Transverse colon (tissue), 4 donors: ENCODE measurements around the gene ACTRT3. TPM values are rescaled to one million over a fixed set of nuclear protein-coding genes. Genes with fewer than 3 reads are reported as not detected.
A peak's percentile ranks its signal among the peaks of the same experiment; 100 is the strongest.

ENCODE experiments used
- DNase-seq: peaks from one replicate; pipeline ENCODE4 v3.0.0-alpha.2; 2019
- H3K27ac ChIP-seq, 4 donors: fragments of 200-600 bp; sonication (generic); 2 replicates each; pipeline ENCODE4 v1.5.1; 2016 to 2018; ENCODE audit warnings: inconsistent platforms in 4 of 4
- H3K27me3 ChIP-seq: fragments of 200-600 bp; sonication (generic); 2 replicates; pipeline ENCODE4 v1.5.1; 2017; ENCODE audit warnings: inconsistent platforms
- H3K36me3 ChIP-seq, 4 donors: fragments of 200-600 bp; sonication (generic); 2 replicates each; pipeline ENCODE4 v1.5.1; 2017 to 2019; ENCODE audit warnings: inconsistent platforms in 4 of 4
- H3K4me1 ChIP-seq, 4 donors: fragments of 200-600 bp; sonication (generic); 2 replicates each; pipeline ENCODE4 v1.5.1; 2017 to 2020; ENCODE audit warnings: inconsistent platforms in 4 of 4
- H3K4me3 ChIP-seq, 4 donors: fragments of 200-600 bp; sonication (generic); 1 replicate in 1 of 4; 2 replicates in 3 of 4; pipeline versions ENCODE4 v1.5.1 to v1.6.1; 2017 to 2019; ENCODE audit warnings: inconsistent platforms in 4 of 4
- H3K9me3 ChIP-seq, 2 donors: fragments of 200-600 bp; sonication (generic); 2 replicates each; pipeline ENCODE4 v1.5.1; 2017 to 2019; ENCODE audit warnings: inconsistent platforms in 2 of 2
- CTCF ChIP-seq, 5 experiments: fragments of 200-600 bp in 3 of 5; fragments of 450-650 bp in 2 of 5; sonication (generic) in 3 of 5; IDR thresholded peaks; 1 replicate in 2 of 5; 2 replicates in 3 of 5; pipeline ENCODE4 v1.5.1; 2016 to 2017; ENCODE audit warnings: antibody characterized with exemption in 5 of 5, inconsistent platforms in 3 of 5, mild to moderate bottlenecking in 2 of 5, moderate library complexity in 1 of 5
- EP300 ChIP-seq: sonication (generic); formaldehyde crosslinking; IDR thresholded peaks from one replicate; pipeline ENCODE4 v1.6.1; 2017; ENCODE audit warnings: antibody characterized with exemption, low read depth
- POLR2A ChIP-seq: fragments of 450-650 bp; IDR thresholded peaks from one replicate; pipeline ENCODE4 v1.6.1; 2016; ENCODE audit warnings: antibody characterized with exemption, mild to moderate bottlenecking, moderate library complexity
- POLR2AphosphoS5 ChIP-seq, 3 donors: sonication (generic); formaldehyde crosslinking; IDR thresholded peaks; one replicate each; pipeline ENCODE4 v1.6.1; 2016; ENCODE audit warnings: antibody characterized with exemption in 3 of 3
- WGBS, 2 donors: methylation state at CpG; one replicate each; pipeline ENCODE4 v1.1.5; 2018; ENCODE audit warnings: low coverage in 1 of 2; 5-methylcytosine and 5-hydroxymethylcytosine counted together
- in situ Hi-C, 4 donors: fragments of 200-750 bp; cut with MboI; loops; one replicate each; pipeline versions ENCODE4 v1.15.0 to v1.15.1; 2017; ENCODE audit warnings: low sequenced_read_pairs in 3 of 4, low pct_ligation_motif_present in 1 of 4, low pct_unique_long_range_greater_than_20kb in 1 of 4
- intact Hi-C: fragments of 100-400 bp; cut with DNase I; formaldehyde crosslinking; loops from one replicate; pipeline ENCODE4 v1.15.1; 2023; ENCODE audit warnings: low total_unique reads
- total RNA-seq, 4 donors: library from RNA; depleted of rRNA; stranded (reverse); fragments of >200 nt; gene quantifications; one replicate each; pipeline ENCODE4 v1.1.0, GENCODE V29; 2016

ACTRT3 gene
- total RNA-seq, 4 donors from 2014 or later: 0.96 to 2.1 TPM; not detected in 2

- DNase-seq: peak; percentile 67
These were observed 5.0 kb downstream of the ACTRT3 start for GRCh38 chr3:169764312-169764881.

GRCh38 chr3:169760479-169760878 is 8.9 kb downstream of the ACTRT3 start:
- in situ Hi-C loops: no loop called here

More at GRCh38 chr3:169764312-169764881, 5.0 kb downstream of the ACTRT3 start:
- H3K4me3 ChIP-seq: peak overlapping the region; percentile 51 to 84 (median 66)
- no peak for TF ChIP-seq EP300
- peak; percentile 1 to 9 (median 8) for TF ChIP-seq POLR2AphosphoS5 (IDR thresholded peaks at IDR 0.05)
- no peak for TF ChIP-seq POLR2A
- peak in 1 of 5 experiments; percentile 8 for TF ChIP-seq CTCF (IDR thresholded peaks at IDR 0.05)
- peak overlapping the region; percentile 95 to 99 (median 96) for H3K27ac ChIP-seq
- no peaks in the 10 kb centered on the region for H3K36me3 ChIP-seq
- no peaks in the 10 kb centered on the region for H3K9me3 ChIP-seq
- in situ Hi-C loops (no loop called here), intact Hi-C loops (no loop called here)
- H3K4me1 ChIP-seq: peaks cover 0 to 10% (median 0%) of the 10 kb centered on the region in 4 donors
- 1% methylated on average over 28 of the region's 46 CpGs; no CpG with 5 or more reads in 1 of the 2 donors for WGBS, 2 donors
- no peaks in the 10 kb centered on the region for H3K27me3 ChIP-seq

GRCh38 chr3:169759256-169759655 is 10.1 kb downstream of the ACTRT3 start:
- Histone ChIP-seq H3K27me3 (no peaks in the 10 kb centered on the region), H3K27ac (no peak overlapping the region), H3K4me3 (no peak overlapping the region), H3K4me1 (peaks cover 0 to 16% (median 0%) of the 10 kb centered on the region in 4 donors), H3K9me3 (no peaks in the 10 kb centered on the region), H3K36me3 (no peaks in the 10 kb centered on the region)
- intact Hi-C loops (no loop called here), in situ Hi-C loops (no loop called here)
- TF ChIP-seq POLR2AphosphoS5 (IDR thresholded peaks at IDR 0.05): no peak
- no peak for TF ChIP-seq EP300
- no peak for TF ChIP-seq POLR2A
- no peak for TF ChIP-seq CTCF (IDR thresholded peaks at IDR 0.05)
- DNase-seq: no peak
- 50 to 67% methylated on average over 2 of the region's 2 CpGs for WGBS, 2 donors

More at GRCh38 chr3:169760479-169760878, 8.9 kb downstream of the ACTRT3 start:
- Histone ChIP-seq H3K4me3 (no peak overlapping the region), H3K36me3 (no peaks in the 10 kb centered on the region), H3K27me3 (no peaks in the 10 kb centered on the region), H3K4me1 (peaks cover 0 to 16% (median 0%) of the 10 kb centered on the region in 4 donors), H3K9me3 (no peaks in the 10 kb centered on the region), H3K27ac (no peak overlapping the region)
- DNase-seq: no peak
- WGBS, 2 donors: 67 to 80% methylated on average over 2 to 4 of the region's 4 CpGs
- intact Hi-C loops: no loop called here
- TF ChIP-seq POLR2AphosphoS5 (IDR thresholded peaks at IDR 0.05) (no peak), POLR2A (no peak), CTCF (IDR thresholded peaks at IDR 0.05) (no peak), EP300 (no peak)

- intact Hi-C loops (no loop called here), in situ Hi-C loops (no loop called here)
- H3K4me1 ChIP-seq: peaks cover 0 to 9% (median 0%) of the 10 kb centered on the region in 4 donors
- no peak overlapping the region for H3K27ac ChIP-seq
- H3K4me3 ChIP-seq: no peak overlapping the region
- no peak for DNase-seq
- 35 to 52% methylated on average over 5 of the region's 5 CpGs for WGBS, 2 donors
- H3K36me3 ChIP-seq: no peaks in the 10 kb centered on the region
- TF ChIP-seq POLR2A: no peak
- no peak for TF ChIP-seq EP300
- no peak for TF ChIP-seq POLR2AphosphoS5 (IDR thresholded peaks at IDR 0.05)
- TF ChIP-seq CTCF (IDR thresholded peaks at IDR 0.05): no peak
- no peaks in the 10 kb centered on the region for H3K9me3 ChIP-seq
- no peaks in the 10 kb centered on the region for H3K27me3 ChIP-seq
These were observed 10.9 kb downstream of the ACTRT3 start for GRCh38 chr3:169758359-169758994.
